C1 segment of cervical spinal cord (tissue), 14 donors: Measurements from ENCODE around the gene CSPG4.
A peak's percentile ranks its signal among the peaks of the same experiment; 100 is the strongest.
"Not testable (repeated sequence)": the region's sequence is repeated elsewhere in the genome, so short reads cannot be mapped to it uniquely, and the experiment has no call there.

ENCODE experiments used
- DNase-seq, 14 donors: peaks; one replicate each; lab custom pipeline; 2025; lab: John Stamatoyannopoulos, UW

CSPG4 gene

GRCh38 chr15:75725719-75726607, 13.3 kb upstream of the CSPG4 start:
- DNase-seq = no peak

- no peak for DNase-seq
Measured at GRCh38 chr15:75725006-75725718, 12.5 kb upstream of the CSPG4 start.

- peak in 6 of 14 donors; percentile 13 to 51 (median 26) for DNase-seq
Measured at GRCh38 chr15:75723847-75724660, 11.4 kb upstream of the CSPG4 start.

- no peak for DNase-seq
Measured at GRCh38 chr15:75723171-75723846, 10.7 kb upstream of the CSPG4 start.

GRCh38 chr15:75721923-75722870, 9.5 kb upstream of the CSPG4 start:
- DNase-seq = no peak

- no peak for DNase-seq
Measured at GRCh38 chr15:75721480-75721922, 8.9 kb upstream of the CSPG4 start.

- peak in 1 of 14 donors; percentile 56 for DNase-seq
Measured at GRCh38 chr15:75720787-75721479, 8.3 kb upstream of the CSPG4 start.

- DNase-seq = no peak
Measured at GRCh38 chr15:75720297-75720696, 7.6 kb upstream of the CSPG4 start.

GRCh38 chr15:75718328-75718727, 5.7 kb upstream of the CSPG4 start:
- DNase-seq = no peak

- not testable (repeated sequence) for DNase-seq
Measured at GRCh38 chr15:75717001-75717400, 4.4 kb upstream of the CSPG4 start.

- not testable (repeated sequence) for DNase-seq
Measured at GRCh38 chr15:75716249-75716950, 3.8 kb upstream of the CSPG4 start.

- not testable (repeated sequence) for DNase-seq
Measured at GRCh38 chr15:75715312-75715832, 2.7 kb upstream of the CSPG4 start.

- no peak for DNase-seq
Measured at GRCh38 chr15:75714195-75714594, 1.5 kb upstream of the CSPG4 start.

GRCh38 chr15:75713338-75713895, 769 bp upstream of the CSPG4 start:
- no peak for DNase-seq

GRCh38 chr15:75711495-75711894, 1.2 kb downstream of the CSPG4 start:
- DNase-seq = not testable (repeated sequence)

GRCh38 chr15:75710874-75711273, 1.8 kb downstream of the CSPG4 start:
- DNase-seq = not testable (repeated sequence)

GRCh38 chr15:75709458-75709857, 3.2 kb downstream of the CSPG4 start:
- peak in 2 of 14 donors; percentile 9 to 27 for DNase-seq

- no peak for DNase-seq
Measured at GRCh38 chr15:75706682-75706954, 6.0 kb downstream of the CSPG4 start.
